GM12873 (cell line): ENCODE data around the gene UNC45A.

ENCODE experiments used
- CTCF ChIP-seq: IDR thresholded peaks from 2 replicates; pipeline ENCODE4 v1.5.1; 2012; ENCODE audit warnings: low read depth, mild to moderate bottlenecking, moderate library complexity, low read length, control low read depth; ENCODE audit not compliant: insufficient read depth; ENCODE audit errors: missing control alignments

Gene UNC45A

GRCh38 chr15:90953947-90954711, 19.0 kb downstream of the UNC45A start:
- TF ChIP-seq CTCF: no peak

- TF ChIP-seq CTCF: no peak
These were observed 19.9 kb downstream of the UNC45A start, which contains the start of gene RCCD1 for GRCh38 chr15:90954712-90955623. RCCD1 (plus strand) TSS chr15:90954884; CDS start chr15:90956735, 1,851 bp downstream.

- no peak for TF ChIP-seq CTCF
These were observed 20.7 kb downstream of the UNC45A start for GRCh38 chr15:90955624-90956273.

- TF ChIP-seq CTCF: peak; percentile 94
These were observed 21.4 kb downstream of the UNC45A start for GRCh38 chr15:90956274-90957030.

GRCh38 chr15:90957031-90957790, 22.1 kb downstream of the UNC45A start:
- TF ChIP-seq CTCF: no peak

GRCh38 chr15:90957791-90958190, 22.7 kb downstream of the UNC45A start:
- no peak for TF ChIP-seq CTCF
